Astrocyte (in vitro differentiated cells and primary cell): ENCODE measurements around the gene NRTN.

Source experiments
- CTCF ChIP-seq: IDR thresholded peaks from 2 replicates; pipeline ENCODE4 v1.5.1; 2011; ENCODE audit warnings: low read depth, mild to moderate bottlenecking, inconsistent platforms, low read length, moderate library complexity; ENCODE audit not compliant: insufficient read depth
- EZH2 ChIP-seq: IDR thresholded peaks from 2 replicates; pipeline ENCODE4 v1.6.1; 2012; ENCODE audit warnings: mild to moderate bottlenecking, low read length, inconsistent platforms; ENCODE audit not compliant: insufficient read depth

- TF ChIP-seq CTCF (no peak), EZH2 (no peak)
Measured at GRCh38 chr19:5799247-5800241, 5.3 kb upstream of the NRTN start.
